ENCODE data around the gene THADA.
"Not testable (repeated sequence)": the region's sequence is repeated elsewhere in the genome, so short reads cannot be mapped to it uniquely, and the experiment has no call there.

Gene THADA

DNA sequence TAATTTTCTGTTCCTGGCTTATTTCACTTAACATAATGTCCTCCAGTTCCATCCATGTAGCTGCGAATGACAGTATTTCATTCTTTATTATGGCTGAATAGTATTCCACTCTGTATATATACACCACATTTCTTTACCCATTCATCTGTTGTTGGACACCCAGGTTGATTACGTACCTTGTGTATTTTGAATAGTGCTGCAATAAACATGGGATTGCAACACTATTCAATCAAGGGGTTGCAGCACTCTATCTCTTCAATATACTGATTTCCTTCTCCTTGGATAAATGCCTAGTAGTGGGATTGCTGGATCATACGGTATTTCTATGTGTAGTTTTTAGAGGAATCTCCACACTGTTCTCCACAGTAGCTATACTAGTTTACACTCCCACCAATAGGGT is 61.3 kb downstream of the THADA start:
- H3K27me3 ChIP-seq (ENCODE audit: insufficient read depth, low read depth, severe bottlenecking) = no peaks in the 10 kb centered on the region
- H3K9me3 ChIP-seq (ENCODE audit: severe bottlenecking) = no peaks in the 10 kb centered on the region
- DNase-seq = no peak
- no peak overlapping the region for H3K27ac ChIP-seq
- H3K4me3 ChIP-seq (ENCODE audit: low read depth, low read length) = no peak overlapping the region
- H3K36me3 ChIP-seq = peaks cover 7% of the 10 kb centered on the region
- TF ChIP-seq, protein P1, sequence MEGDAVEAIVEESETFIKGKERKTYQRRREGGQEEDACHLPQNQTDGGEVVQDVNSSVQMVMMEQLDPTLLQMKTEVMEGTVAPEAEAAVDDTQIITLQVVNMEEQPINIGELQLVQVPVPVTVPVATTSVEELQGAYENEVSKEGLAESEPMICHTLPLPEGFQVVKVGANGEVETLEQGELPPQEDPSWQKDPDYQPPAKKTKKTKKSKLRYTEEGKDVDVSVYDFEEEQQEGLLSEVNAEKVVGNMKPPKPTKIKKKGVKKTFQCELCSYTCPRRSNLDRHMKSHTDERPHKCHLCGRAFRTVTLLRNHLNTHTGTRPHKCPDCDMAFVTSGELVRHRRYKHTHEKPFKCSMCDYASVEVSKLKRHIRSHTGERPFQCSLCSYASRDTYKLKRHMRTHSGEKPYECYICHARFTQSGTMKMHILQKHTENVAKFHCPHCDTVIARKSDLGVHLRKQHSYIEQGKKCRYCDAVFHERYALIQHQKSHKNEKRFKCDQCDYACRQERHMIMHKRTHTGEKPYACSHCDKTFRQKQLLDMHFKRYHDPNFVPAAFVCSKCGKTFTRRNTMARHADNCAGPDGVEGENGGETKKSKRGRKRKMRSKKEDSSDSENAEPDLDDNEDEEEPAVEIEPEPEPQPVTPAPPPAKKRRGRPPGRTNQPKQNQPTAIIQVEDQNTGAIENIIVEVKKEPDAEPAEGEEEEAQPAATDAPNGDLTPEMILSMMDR (IDR thresholded peaks at IDR 0.05; ENCODE audit: low read depth, low read length) = no peak

DNA sequence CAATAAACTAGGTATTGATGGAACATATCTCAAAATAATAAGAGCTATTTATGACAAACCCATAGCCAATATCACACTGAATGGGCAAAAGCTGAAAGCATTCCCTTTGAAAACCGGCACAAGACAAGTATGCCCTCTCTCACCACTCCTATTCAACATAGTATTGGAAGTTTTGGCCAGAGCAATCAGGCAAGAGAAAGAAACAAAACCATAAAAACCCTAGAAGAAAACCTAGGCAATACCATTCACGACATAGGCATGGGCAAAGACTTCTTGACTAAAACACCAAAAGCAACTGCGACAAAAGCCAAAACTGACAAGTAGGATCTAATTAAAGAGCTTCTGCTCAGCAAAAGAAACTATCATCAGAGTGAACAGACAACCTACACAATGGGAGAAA is 63.3 kb downstream of the THADA start:
- not testable (repeated sequence) for DNase-seq; H3K27me3 ChIP-seq (ENCODE audit: insufficient read depth, low read depth, severe bottlenecking); H3K9me3 ChIP-seq (ENCODE audit: severe bottlenecking); H3K27ac ChIP-seq; H3K4me3 ChIP-seq (ENCODE audit: low read depth, low read length); H3K36me3 ChIP-seq

DNA sequence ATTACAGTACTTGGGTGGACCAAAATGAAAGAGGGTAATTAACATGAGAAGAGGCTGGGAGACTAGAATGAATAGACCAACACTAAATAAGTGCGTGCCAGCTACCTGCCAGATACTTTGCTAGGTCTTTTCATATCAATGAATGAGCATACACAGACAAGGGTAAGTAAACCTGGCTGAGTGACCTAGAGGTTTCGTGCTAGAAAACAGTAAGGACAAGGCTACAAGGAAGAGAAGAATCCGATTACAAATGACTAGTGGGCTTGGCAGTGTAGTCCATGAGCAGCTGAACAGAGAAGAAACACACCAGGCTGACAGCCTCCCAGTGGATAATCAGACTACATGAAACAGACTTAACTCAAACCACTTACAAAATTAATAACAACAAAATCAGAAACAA is 64.6 kb downstream of the THADA start:
- no peak for DNase-seq

DNA sequence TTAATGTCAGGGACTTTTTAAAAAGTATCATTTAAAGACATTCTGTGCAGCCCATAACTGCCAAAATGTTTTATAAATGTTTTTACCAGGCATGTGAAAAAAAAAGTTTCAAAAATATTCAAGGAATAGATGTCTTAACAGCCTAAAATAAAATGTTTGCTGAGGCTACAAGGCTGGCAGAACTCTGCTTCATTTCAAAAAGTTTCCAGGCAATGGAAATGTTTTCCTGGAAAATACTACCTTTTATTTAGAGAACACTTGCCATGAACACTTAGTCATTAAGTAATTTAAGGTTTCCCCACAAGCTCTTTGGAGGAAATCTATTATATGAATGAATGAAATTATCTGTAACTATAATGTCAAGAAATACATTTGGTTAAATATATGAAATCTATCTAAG is 68.8 kb downstream of the THADA start:
- DNase-seq = no peak
- no peaks in the 10 kb centered on the region for H3K27me3 ChIP-seq (ENCODE audit: insufficient read depth, low read depth, severe bottlenecking)
- H3K9me3 ChIP-seq (ENCODE audit: severe bottlenecking) = no peaks in the 10 kb centered on the region
- no peak overlapping the region for H3K27ac ChIP-seq
- H3K36me3 ChIP-seq = no peaks in the 10 kb centered on the region
- TF ChIP-seq, protein P1 (IDR thresholded peaks at IDR 0.05; ENCODE audit: low read depth, low read length) = no peak
- H3K4me3 ChIP-seq (ENCODE audit: low read depth, low read length) = no peak overlapping the region

More for the DNA sequence above, 64.6 kb downstream of the THADA start:
- H3K27me3 ChIP-seq (ENCODE audit: insufficient read depth, low read depth, severe bottlenecking) = no peaks in the 10 kb centered on the region
- no peak overlapping the region for H3K27ac ChIP-seq
- TF ChIP-seq, protein P1 (IDR thresholded peaks at IDR 0.05; ENCODE audit: low read depth, low read length) = no peak
- H3K36me3 ChIP-seq = no peaks in the 10 kb centered on the region; the same call in 1 of the 2 replicates
- H3K9me3 ChIP-seq (ENCODE audit: severe bottlenecking) = no peaks in the 10 kb centered on the region
- H3K4me3 ChIP-seq (ENCODE audit: low read depth, low read length) = no peak overlapping the region

DNA sequence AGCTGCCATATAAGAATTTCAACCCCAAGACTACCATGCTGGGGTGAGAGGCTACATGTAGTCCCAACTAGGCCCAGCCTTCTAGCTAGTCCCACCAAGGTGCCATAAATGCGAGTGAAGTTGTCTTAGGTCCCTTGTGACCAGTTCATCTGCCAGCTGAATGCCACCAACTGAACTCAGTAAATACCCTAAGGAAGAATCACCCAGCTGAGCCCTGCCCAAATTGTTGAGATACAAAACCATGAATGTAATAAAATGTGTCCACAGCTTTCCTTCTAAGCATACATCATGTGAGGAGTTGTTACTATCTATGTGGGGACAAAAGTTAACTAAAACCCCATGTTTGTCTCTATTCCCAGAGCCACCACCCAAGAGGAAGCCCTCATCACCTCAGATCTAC is 70.3 kb downstream of the THADA start:
- H3K36me3 ChIP-seq = no peaks in the 10 kb centered on the region
- no peak overlapping the region for H3K4me3 ChIP-seq (ENCODE audit: low read depth, low read length)
- TF ChIP-seq, protein P1 (IDR thresholded peaks at IDR 0.05; ENCODE audit: low read depth, low read length) = no peak
- no peak for DNase-seq
- H3K27me3 ChIP-seq (ENCODE audit: insufficient read depth, low read depth, severe bottlenecking) = no peaks in the 10 kb centered on the region
- H3K9me3 ChIP-seq (ENCODE audit: severe bottlenecking) = no peaks in the 10 kb centered on the region
- no peak overlapping the region for H3K27ac ChIP-seq

DNA sequence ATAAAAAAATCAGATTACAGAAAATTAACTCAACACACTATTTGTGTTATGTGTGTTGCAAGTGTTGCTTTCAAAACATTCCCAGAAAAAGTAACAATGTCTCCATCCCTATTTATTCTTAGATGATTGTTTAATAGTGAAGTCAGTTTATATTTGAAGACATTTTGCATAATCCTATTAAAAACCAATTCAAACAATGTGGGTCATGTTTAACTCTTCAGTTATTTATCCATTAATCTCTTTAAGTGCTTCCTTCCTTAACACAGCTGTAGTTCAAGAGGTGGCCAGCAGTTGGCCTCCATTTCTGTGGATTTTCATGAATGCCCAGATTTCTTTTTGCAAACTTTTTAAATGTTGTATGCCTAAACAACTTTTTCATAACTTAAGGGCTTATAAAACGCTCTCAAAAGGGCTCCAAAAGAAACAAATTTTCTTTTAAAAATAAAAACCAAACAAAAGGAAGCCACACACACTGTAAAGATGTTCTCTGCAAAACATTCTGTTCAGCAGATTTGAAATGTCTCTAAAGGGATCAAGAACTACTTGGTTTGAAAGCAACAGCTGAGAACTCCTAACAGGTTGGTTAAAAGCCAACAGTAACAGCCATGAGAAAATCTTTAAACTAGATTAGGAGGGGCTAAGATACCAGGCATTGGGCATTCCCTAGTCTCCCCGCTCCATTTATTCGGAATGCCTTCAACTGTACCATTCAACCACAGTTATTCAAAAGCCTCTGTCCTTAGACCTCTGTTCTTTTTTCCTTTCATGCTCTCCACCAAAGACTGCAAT is 71.5 kb downstream of the THADA start:
- H3K4me3 ChIP-seq (ENCODE audit: low read depth, low read length) = no peak overlapping the region
- no peak overlapping the region for H3K27ac ChIP-seq
- TF ChIP-seq, protein P1 (IDR thresholded peaks at IDR 0.05; ENCODE audit: low read depth, low read length) = peak; percentile 17
- no peaks in the 10 kb centered on the region for H3K27me3 ChIP-seq (ENCODE audit: insufficient read depth, low read depth, severe bottlenecking)
- DNase-seq = no peak
- no peaks in the 10 kb centered on the region for H3K9me3 ChIP-seq (ENCODE audit: severe bottlenecking)
- H3K36me3 ChIP-seq = no peaks in the 10 kb centered on the region

Measured in WERI-Rb-1 (cell line).